Mammary epithelial cell (primary cell): Measurements from ENCODE around the gene ABHD17C.

Experiments
- EZH2 ChIP-seq: IDR thresholded peaks from 2 replicates; pipeline ENCODE4 v1.6.1; 2012; ENCODE audit warnings: low read length, inconsistent platforms, borderline replicate concordance
- TF ChIP-seq, protein P1 (sequence below), 2 donors: IDR thresholded peaks in 1 of 2; conservative IDR thresholded peaks in 1 of 2; 2 replicates each; pipeline ENCODE4 v1.5.1; 2011 to 2012; ENCODE audit warnings: inconsistent platforms in 2 of 2, low read length in 2 of 2, mild to moderate bottlenecking in 2 of 2, control low read depth in 1 of 2, low read depth in 1 of 2; ENCODE audit not compliant: insufficient read depth in 1 of 2; ENCODE audit errors: extremely low read depth in 1 of 2

DNA sequence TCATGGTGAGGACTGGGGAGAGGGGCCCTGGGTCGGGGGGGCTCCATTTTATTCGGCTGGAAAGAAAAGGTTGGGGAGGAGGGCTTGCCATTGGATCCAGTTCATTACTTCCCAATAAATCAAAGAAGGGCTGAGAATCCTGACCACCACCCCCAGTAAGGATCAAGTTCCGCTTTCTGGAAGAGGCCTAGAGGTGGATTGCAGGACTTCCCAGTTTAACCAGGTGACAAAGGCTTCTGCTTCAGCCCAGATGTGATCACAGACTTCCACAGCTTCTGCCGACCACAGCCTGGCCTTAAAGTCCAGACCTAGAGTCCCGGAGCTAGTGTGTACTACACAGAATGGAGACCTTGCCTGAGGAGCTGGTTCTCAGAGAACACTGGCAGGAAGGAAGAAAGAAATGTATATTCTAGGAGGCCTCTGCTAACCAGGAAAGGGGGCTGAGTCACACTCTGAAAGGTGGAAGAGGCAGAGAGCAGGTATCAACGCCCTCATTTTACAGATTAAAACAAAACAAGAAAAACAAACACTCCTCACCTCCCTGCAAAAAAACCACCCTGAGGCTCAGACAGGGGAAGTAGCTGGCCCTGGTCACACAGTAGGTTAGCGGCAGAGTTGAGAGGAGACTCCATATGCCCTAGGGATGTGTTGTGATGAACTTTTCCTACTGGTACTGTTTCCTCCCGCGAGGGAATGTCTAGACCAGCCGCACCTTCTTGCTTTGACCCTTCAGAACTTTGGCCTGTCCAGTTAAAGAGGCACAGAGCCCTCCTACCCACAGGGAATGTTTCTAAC is 82.9 kb downstream of the ABHD17C start:
- TF ChIP-seq, protein P1, sequence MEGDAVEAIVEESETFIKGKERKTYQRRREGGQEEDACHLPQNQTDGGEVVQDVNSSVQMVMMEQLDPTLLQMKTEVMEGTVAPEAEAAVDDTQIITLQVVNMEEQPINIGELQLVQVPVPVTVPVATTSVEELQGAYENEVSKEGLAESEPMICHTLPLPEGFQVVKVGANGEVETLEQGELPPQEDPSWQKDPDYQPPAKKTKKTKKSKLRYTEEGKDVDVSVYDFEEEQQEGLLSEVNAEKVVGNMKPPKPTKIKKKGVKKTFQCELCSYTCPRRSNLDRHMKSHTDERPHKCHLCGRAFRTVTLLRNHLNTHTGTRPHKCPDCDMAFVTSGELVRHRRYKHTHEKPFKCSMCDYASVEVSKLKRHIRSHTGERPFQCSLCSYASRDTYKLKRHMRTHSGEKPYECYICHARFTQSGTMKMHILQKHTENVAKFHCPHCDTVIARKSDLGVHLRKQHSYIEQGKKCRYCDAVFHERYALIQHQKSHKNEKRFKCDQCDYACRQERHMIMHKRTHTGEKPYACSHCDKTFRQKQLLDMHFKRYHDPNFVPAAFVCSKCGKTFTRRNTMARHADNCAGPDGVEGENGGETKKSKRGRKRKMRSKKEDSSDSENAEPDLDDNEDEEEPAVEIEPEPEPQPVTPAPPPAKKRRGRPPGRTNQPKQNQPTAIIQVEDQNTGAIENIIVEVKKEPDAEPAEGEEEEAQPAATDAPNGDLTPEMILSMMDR (conservative IDR thresholded peaks at IDR 0.05 in 1 of 2, IDR thresholded peaks at IDR 0.05 in 1 of 2; ENCODE audit: extremely low read depth in 1 of 2, insufficient read depth in 1 of 2, low read depth in 1 of 2, low read length in 2 of 2), result no peak
- TF ChIP-seq EZH2, result no peak
